GM13976 (cell line): ENCODE measurements around the gene ZDHHC9.

Experiments used
- DNase-seq: peaks from one replicate; pipeline ENCODE4 v3.0.0; 2012; ENCODE audit warnings: low spot score
- in situ Hi-C: fragments of 300-500 bp; cut with MboI; formaldehyde crosslinking; loops from one replicate; pipeline ENCODE4 v1.12.0; 2022; ENCODE audit warnings: low sequenced_read_pairs, mixed read lengths, inconsistent platforms; ENCODE audit not compliant: unreplicated experiment
- TF ChIP-seq, protein P1 (sequence below): IDR thresholded peaks from 2 replicates; pipeline ENCODE4 v1.5.1; 2012; ENCODE audit warnings: borderline replicate concordance, mild to moderate bottlenecking; ENCODE audit not compliant: insufficient read depth; ENCODE audit errors: extremely low read depth, missing control alignments, control extremely low read depth

Gene ZDHHC9

DNA sequence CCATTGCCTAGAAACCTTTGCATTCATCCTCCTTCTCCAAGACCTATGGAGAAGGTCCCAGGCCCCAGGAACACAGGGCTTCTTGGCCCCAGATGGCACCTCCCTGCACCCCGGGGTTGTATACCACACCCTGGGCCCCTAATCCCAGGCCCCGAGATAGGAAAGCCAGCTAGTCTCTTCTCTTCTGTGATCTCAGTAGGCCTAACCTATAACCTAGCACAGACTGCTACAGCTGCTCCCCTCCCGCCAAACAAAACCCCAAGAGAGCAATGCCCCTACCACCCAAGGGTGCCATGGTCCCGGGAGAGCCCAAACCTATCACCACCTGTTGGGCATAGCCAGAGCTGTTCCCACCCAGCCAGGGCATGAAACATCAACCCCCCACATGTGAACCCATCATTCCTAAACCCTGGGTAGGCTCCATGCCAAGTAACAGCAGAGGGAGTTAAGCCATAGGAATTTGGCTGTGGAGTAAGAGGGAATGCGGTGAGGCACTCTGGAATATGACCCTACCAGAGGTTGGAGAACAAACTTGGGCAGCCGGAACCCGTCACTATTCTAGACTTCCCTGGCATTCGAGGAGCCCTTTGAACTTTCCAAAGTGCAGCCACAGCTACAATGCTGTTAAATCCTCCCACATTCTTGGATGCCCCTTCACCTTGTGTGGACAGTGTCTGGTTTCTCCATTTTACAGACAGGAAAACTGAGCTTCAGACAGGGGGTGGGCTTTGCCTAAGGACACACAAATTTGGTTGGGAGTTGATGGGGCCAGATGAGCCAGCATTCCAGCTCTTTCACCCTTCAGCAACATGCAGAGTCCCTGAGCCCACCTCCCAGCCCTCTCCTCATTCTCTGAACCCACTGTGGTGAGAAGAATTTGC is 74.9 kb downstream of the ZDHHC9 start:
- no peak for DNase-seq
- in situ Hi-C loops: no loop called here
- TF ChIP-seq, protein P1, sequence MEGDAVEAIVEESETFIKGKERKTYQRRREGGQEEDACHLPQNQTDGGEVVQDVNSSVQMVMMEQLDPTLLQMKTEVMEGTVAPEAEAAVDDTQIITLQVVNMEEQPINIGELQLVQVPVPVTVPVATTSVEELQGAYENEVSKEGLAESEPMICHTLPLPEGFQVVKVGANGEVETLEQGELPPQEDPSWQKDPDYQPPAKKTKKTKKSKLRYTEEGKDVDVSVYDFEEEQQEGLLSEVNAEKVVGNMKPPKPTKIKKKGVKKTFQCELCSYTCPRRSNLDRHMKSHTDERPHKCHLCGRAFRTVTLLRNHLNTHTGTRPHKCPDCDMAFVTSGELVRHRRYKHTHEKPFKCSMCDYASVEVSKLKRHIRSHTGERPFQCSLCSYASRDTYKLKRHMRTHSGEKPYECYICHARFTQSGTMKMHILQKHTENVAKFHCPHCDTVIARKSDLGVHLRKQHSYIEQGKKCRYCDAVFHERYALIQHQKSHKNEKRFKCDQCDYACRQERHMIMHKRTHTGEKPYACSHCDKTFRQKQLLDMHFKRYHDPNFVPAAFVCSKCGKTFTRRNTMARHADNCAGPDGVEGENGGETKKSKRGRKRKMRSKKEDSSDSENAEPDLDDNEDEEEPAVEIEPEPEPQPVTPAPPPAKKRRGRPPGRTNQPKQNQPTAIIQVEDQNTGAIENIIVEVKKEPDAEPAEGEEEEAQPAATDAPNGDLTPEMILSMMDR: no peak

DNA sequence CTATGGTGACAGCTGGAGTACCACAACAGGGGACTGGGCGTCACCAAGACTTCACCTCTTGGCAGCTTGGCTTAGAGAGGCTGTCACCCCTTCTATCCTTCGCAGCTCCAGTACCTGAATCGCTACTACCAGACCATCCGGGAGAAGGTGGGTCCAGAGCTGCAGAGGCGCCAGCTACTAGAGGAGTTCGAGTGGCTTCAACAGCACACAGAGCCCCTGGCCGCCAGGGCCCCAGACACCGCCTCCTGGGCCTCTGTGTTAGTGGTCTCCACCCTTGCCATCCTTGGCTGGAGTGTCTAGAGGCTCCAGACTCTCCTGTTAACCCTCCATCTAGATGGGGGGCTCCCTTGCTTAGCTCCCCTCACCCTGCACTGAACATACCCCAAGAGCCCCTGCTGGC is 75.5 kb downstream of the ZDHHC9 start:
- DNase-seq: no peak
- TF ChIP-seq, protein P1: no peak
- in situ Hi-C loops: no loop called here

DNA sequence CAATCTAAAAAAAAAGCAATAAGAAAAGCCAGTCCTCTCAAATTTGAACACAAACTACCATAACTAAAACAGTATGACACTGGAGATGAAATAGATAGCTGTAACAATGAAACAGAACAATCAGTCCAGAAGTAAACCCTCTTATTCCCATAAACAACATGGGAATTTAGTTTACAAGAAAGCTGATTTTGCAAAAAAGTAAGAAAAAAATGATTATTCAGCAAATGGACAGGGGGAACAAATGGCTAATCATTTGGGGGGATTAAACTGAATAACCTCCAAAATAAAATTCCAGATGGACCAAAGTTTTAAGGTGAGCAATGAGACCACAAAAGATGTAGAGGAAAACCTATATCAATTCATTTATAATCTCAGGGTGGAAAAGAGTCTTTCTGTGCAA is 80.0 kb downstream of the ZDHHC9 start:
- TF ChIP-seq, protein P1: no peak
- in situ Hi-C loops: no loop called here
- DNase-seq: no peak

DNA sequence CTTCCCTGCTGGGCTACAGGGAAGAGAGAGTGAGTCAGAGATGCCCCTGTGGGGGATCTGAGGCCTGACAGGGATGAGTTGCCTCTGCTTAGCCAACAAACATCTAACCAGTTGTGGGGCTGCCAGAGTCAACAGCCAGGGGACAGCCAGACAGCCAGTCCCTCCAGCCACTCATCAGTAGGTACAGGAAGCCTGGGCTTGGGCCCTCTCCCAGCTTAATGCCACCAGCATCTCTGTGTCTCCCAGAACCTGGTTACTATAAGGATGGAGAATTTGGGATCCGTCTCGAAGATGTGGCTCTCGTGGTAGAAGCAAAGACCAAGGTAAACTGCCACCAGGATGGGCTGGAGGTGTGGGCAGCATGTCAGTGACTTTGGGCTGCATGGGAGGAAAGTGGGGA is 81.2 kb downstream of the ZDHHC9 start:
- DNase-seq: no peak
- TF ChIP-seq, protein P1: no peak
- in situ Hi-C loops: no loop called here

DNA sequence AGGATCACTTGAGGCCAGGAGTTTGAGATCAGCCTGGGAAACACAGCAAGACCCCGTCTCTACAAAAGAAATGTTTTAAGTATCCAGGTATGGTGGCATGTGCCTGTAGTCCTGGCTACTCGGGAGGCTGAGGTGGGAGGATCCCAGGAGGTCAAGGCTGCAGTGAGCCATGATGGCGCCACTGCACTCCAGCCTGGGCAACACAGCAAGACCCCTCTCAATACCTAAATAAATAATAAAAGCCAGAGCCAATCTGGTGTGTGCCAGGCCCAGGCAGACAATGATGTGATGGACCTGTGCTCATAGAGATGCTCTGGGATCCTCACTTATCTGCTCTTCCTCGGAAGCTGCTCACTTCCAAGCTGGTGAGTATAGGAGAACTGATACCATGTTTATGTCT is 82.1 kb downstream of the ZDHHC9 start:
- TF ChIP-seq, protein P1: no peak
- in situ Hi-C loops: no loop called here
- DNase-seq: no peak

DNA sequence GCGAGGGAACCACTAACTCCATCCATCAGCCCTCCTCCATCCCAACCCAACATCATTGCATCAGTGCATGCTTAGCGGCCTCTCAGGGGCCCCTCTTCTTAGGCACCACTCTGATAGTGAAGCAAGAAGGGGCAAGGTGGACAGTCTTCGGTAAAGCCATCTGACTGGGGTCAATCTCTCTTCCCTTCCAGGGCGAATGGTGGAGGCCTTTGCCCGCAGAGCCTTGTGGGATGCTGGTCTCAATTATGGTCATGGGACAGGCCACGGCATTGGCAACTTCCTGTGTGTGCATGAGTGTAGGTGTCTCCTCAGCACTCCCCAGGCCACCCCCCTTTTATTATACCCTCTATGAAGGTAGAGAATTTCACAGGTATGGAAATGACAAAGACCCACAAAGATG is 82.7 kb downstream of the ZDHHC9 start:
- DNase-seq: no peak
- TF ChIP-seq, protein P1: no peak
- in situ Hi-C loops: no loop called here
